ENCODE results near the gene S1PR3.
A peak's percentile ranks its signal among the peaks of the same experiment; 100 is the strongest.

S1PR3 gene

GRCh38 chr9:88993327-88993726 lies 2.1 kb downstream of the S1PR3 start:
- DNase-seq (ENCODE audit: low read depth), result no peak

DNA sequence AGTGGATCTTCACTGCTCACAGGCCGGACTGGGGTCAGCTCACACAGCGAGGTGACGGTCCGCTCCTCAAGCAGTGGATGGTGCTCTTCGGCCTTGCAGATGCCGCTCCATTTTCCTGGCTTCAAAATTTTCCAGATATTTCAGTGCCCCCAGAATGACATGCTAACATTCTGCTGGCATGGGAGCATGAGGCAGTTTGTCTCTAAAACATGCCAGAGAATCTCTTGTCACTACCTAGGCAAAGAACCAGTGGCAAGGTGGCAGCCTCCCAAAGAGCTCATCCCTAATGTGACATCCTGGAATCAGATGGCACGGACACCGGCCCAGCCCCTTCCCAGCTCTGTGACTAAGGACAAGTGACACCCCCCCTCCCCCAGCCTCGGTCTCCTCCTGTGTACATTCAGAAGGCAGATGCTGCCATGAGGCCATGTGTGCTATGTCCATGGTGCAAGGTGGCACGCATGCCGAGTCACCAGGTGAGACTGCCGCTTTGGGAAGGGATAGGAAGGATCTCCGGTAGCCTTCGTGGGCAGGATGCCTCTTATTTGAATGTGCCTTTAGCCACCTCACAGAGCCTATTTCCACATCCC lies 2.7 kb downstream of the S1PR3 start:
- no peak for DNase-seq (ENCODE audit: low read depth)

DNA sequence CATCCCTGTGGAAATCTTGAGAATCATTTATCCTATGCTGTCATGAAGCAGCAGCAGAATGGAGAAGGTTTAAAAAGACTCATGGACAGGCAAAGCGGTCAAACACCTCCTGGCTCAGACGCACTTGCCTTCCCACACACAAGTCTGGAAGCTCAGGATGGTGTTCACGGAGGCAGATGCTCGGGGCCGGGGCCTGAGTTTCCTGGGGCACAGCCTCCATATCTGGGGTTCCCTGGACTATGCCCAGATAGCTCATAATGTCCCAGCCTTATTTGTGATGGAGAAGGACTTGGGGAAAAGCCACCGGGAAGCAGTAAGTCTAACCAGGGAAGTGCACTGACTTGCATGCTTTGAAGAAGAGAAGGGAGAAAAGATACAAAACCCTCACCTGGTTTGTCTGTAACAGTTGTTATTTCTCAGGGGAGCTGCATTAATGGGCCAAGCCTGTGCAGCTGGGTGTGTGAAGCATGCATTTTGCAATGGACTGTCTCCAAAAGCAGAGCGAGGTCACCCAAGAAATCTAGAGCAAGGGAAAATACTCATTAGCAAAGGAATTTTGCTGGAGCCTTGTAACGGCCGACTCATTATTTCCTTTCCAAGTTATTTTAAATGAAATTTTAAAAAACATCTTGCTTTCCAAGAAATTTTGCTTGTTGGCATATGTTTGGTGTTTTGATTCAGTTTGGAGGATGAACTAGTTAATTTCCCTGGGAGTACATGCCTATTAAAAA lies 3.4 kb downstream of the S1PR3 start:
- DNase-seq (ENCODE audit: low read depth), result no peak

DNA sequence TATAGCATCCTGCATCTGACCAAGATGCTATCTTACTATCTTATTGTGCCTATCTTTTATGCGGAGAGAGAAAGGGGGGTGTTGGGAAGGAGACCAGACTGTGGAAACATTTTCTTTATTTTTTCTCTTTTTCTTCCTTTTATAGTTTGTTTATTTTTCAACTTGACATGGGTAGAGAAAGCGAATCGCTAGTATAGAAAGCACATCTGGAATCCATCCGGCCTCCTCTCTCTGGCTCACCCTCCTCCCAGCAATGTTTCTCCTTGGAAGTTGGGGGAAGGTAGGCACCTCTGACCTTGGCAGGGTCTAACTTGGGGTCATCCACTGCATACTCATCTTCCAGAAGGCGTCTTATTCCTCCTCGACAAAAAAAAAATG lies 3.9 kb downstream of the S1PR3 start:
- no peak for DNase-seq (ENCODE audit: low read depth)

DNA sequence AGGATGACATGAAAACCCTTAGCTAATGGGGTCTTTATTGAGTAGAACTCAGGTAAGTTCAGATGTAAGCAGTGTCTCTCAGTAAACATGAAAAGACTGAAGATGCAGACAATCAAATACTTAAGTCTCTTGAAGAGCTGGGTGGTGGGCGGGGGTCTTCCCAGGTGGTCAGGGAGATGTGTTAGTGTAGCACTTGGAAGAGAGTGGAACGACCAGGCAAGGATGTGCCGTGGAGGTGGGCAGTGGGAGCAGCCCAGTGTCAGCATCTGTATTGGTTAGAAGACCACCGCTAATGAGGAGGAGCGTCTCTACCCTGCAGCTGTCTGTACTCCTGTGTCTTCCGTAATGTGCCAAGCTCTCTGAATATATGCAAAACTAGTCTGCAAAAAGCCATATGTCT lies 4.4 kb downstream of the S1PR3 start:
- DNase-seq (ENCODE audit: low read depth), result no peak

- DNase-seq (ENCODE audit: low read depth), result no peak
Measured at GRCh38 chr9:88996046-88996920, 5.0 kb downstream of the S1PR3 start.

GRCh38 chr9:88996921-88997235 lies 5.6 kb downstream of the S1PR3 start:
- no peak for DNase-seq (ENCODE audit: low read depth)

DNA sequence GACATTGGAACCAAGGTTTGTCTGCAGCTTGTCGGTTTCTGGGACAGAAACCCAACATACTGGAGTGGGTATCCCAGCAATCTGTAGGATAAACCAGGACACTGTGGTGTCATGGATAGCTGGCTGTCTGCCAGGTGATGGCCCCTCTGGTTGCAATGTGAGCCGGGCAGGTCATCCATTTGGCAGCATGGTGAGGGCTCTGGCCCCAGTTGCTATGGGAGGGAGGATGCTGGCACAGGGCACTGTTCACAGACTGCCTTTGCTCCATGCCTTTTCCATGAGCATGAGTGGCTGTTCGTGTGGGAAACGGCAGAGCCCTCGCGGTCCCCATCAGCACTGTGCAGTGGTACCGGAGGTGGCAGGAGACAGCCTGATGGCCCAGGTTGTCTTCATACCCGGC lies 6.4 kb downstream of the S1PR3 start:
- DNase-seq (ENCODE audit: low read depth), result no peak

DNA sequence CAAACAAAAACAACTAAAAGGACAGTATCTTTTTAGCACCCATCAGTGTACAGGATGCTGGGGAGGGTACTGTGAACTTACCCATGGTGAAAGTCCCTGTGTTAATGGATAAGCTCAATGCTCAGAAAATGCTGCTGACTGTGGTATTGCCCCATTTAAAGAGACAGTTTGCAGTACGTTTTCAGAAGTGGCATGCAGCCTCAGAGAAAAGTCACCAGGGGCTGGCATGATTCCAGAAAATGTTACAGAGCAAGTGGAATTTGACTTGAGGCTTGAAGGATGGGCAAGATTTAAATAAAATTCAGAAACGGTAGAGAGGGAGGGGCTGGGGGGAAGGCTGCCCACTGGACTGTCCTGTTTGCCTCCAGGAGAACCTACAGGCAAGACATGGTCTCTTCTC lies 7.2 kb downstream of the S1PR3 start:
- DNase-seq (ENCODE audit: low read depth), result no peak

DNA sequence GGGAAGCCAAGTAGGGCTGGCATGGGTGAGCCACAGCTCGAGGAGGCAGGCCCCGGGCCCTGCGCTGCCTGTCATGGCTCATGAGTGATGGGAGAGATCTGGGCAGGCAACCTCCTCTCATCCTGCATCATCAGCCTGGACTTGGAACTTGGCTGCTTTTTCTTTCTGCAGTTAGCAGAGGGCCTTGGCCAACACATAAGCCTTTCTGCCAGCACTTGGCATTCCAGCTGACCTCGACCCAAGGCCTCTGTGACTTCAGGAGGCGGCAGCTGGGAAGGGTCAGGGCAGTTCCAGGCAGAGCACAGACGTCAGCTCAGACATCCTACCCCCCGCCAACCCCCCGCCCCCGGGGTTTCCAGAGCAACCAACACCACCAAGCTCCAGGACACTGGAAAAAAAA lies 7.6 kb downstream of the S1PR3 start:
- no peak for DNase-seq (ENCODE audit: low read depth)

DNA sequence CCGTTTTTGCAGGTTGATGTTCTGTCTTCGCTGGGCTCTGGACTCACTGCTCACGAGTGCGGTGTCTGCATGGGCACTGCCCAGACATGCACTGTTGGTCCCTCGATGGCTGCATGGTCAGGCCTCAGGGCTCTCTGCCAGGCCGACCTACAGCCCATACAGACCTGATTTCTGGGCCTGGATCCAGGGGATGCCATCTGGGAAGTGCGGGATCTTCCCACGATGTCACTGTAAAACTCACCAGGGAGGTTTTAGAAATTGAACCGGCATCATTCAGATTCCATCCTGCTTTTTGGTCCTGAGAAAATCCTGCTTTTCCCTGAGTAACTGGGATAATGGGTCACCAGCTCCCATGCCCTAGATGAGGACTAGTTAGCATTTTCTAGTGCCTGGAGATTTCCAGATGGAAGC lies 9.1 kb downstream of the S1PR3 start:
- no peak for DNase-seq (ENCODE audit: low read depth)

DNA sequence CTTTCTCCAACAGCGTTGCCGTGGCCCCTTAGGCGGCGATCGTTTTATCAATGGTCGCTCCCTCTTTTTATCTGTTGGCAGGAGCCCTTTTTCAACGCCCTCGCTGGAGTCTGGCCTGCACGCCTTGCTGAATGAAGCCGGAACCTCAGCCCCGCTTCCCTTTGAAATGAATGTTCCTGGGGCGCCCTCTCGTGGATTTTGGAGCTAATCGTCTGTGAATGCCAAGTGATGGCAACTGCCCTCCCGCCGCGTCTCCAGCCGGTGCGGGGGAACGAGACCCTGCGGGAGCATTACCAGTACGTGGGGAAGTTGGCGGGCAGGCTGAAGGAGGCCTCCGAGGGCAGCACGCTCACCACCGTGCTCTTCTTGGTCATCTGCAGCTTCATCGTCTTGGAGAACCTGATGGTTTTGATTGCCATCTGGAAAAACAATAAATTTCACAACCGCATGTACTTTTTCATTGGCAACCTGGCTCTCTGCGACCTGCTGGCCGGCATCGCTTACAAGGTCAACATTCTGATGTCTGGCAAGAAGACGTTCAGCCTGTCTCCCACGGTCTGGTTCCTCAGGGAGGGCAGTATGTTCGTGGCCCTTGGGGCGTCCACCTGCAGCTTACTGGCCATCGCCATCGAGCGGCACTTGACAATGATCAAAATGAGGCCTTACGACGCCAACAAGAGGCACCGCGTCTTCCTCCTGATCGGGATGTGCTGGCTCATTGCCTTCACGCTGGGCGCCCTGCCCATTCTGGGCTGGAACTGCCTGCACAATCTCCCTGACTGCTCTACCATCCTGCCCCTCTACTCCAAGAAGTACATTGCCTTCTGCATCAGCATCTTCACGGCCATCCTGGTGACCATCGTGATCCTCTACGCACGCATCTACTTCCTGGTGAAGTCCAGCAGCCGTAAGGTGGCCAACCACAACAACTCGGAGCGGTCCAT lies 10.0 kb downstream of the S1PR3 start:
- DNase-seq (ENCODE audit: low read depth), result peak; percentile 63

DNA sequence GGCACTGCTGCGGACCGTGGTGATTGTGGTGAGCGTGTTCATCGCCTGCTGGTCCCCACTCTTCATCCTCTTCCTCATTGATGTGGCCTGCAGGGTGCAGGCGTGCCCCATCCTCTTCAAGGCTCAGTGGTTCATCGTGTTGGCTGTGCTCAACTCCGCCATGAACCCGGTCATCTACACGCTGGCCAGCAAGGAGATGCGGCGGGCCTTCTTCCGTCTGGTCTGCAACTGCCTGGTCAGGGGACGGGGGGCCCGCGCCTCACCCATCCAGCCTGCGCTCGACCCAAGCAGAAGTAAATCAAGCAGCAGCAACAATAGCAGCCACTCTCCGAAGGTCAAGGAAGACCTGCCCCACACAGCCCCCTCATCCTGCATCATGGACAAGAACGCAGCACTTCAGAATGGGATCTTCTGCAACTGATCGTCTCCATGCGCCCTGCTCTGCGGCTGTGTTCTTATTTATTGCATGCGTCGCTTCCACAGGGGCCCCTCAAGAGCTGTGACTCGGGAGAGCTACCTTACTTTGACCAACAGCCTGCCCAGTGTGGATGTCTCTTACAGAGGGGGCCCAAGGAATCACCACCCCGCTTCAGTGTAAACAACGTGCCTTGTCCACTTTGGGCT lies 10.8 kb downstream of the S1PR3 start:
- no peak for DNase-seq (ENCODE audit: low read depth)

DNA sequence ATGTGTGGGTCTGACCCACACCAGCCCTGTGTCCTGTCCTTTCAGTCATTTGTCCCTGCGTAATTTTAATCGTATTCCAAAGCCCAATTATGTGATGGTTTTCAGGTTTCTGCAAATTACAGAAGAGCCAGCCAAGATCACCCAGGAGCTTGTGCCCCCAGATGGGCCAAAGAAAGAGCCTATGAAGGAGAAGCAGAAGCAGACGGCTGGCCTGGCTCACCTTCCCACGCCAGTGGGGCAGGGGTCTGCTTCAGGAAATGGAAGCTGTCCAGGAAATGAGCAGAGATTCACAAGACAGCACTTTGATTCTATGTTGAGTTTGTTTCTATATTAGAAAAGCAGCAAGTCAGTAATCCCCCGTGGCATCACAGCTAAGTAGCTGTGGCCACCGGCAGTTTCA lies 11.7 kb downstream of the S1PR3 start:
- DNase-seq (ENCODE audit: low read depth), result no peak

DNA sequence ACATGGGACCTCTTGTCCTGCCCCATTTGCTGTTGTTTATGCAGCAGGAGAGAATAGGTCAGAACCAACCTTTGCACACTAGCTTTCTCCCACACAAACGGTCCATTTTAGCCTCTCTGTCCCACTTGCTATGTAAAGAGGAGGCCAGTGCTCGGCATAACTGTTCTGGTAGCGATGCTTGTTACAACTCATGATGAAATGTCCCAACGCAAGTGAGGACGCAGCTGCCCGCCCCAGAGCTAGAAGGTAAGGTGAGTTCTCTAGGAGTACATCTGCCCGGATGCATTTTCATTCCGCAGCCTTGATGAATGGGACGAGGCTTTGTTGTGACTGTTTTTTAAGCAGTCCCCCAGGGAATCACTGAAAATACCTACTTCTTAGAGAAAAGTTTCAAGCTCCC lies 14.1 kb downstream of the S1PR3 start:
- DNase-seq (ENCODE audit: low read depth), result no peak

DNA sequence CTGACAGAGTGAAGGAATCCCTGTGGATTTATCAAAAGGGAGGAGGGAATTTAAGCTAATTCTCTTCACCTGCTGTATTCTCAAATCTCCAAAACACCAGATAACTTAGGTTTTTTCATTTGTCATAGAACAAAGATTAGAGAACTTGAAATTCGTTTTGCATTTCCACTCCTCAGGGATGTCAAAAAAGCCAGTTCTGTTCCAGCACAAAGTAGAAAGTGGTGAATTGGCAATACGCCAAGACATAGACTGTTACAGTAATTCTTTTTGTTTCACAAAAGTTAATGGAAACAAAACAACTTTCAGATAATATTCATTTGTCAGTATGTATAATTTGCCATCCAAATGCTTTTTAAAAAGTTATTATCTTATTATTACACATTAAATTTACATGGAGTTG lies 15.0 kb downstream of the S1PR3 start:
- no peak for DNase-seq (ENCODE audit: low read depth)

GRCh38 chr9:89006996-89007967 lies 16.0 kb downstream of the S1PR3 start:
- no peak for DNase-seq (ENCODE audit: low read depth)

- no peak for DNase-seq (ENCODE audit: low read depth)
Measured at GRCh38 chr9:89008055-89008743, 16.9 kb downstream of the S1PR3 start.

DNA sequence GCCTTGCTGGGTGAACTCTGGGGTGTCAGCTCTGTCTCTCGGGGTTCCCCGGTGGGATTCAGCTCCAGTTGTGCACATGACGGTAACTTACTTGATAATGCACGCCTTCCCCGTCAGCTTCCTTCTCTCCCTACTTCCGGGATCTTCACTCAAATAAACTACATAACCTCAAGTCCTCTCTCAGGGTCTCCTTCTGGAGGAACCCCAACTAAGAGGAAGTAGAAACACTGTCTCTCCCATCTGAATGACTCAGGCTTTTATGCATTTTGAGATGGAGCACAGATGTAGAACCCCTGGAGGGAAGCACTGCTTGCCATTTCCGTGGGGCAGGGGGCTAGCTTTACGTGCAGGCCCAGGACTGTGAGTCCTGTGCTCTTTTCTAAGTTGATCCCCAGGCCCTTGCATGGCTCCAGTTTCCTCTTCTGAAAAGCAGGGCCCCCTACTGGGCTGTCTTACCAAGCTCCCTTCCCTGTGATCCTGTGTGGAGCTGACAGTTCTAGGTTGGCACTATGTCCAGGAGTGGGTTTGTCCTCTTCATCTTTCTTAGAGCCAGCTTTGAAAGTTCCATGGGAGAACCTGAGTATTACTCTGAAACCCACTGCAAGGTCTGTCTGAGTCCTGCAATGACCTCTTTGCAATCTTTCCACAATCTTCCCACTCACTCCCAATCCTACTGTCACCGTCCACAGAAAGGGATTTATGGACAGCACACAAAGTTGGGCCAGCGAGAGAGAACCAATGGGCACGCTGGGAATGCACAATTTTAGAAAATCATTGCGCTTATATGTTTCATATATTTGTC lies 17.7 kb downstream of the S1PR3 start:
- no peak for DNase-seq (ENCODE audit: low read depth)

Data from stimulated activated CD8-positive, alpha-beta memory T cell treated with anti-CD3 and anti-CD28 coated beads, Interleukin-12 subunit alpha, Interleukin-12 subunit beta, amount 100 ng/mL, for 1 hour (primary cell).